ENCODE results near the gene LPP.

Gene LPP

DNA sequence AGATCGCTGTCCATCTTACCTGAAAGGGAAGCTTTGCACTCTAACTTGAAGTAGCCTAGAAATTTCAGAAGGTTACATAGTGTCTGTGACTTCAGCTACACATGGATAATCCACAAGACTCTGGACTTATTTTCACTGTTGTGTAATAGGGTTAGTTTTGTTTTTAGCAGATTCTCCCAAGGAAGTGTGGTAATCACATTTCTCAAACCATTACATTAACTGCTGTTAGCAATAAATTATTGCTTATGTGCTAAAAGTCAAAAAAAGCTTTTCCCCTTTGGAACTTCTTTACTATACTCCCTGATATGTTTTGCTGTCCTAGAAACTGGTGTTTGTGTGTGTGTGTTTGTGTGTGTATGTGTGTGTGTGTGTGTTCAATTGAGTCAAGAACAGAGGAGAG lies 666.0 kb downstream of the LPP start:
- H3F3A ChIP-seq (ENCODE audit: insufficient read depth, low read length) = no peaks in the 10 kb centered on the region

DNA sequence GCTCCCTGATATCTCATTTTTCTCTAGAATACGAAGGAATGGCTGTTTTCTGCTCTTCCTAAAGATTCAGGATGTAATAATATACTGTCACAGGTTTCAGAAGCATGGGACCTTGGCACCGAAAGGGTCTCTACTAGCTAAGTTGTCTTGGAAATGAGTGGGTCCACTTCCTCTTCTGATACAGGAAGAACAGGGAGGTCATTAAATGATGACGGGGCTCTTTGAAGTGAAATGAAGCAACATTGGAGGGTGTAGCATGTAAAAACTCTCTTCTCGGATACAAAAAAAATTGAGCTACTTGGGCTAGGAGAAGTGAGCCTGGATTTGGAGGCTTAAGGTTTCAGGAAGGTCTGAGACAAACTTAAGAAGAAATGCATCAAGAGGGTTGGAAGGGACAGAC lies 668.0 kb downstream of the LPP start:
- Histone ChIP-seq H3F3A (ENCODE audit: insufficient read depth, low read length) (no peaks in the 10 kb centered on the region), H3K27me3 (ENCODE audit: insufficient read depth, low read length) (no peaks in the 10 kb centered on the region), H3K9ac (ENCODE audit: low read length) (no peak overlapping the region), H3K27ac (ENCODE audit: low read depth, low read length, poor library complexity, severe bottlenecking) (no peak overlapping the region), H2AFZ (ENCODE audit: low read length) (no peak overlapping the region), H4K20me1 (ENCODE audit: insufficient read depth, low read length) (no peaks in the 10 kb centered on the region), H3K4me2 (ENCODE audit: low read length) (no peak overlapping the region), H3K36me3 (ENCODE audit: insufficient read depth, low read length) (no peaks in the 10 kb centered on the region), H3K4me3 (ENCODE audit: low read depth, low read length, poor library complexity, severe bottlenecking) (no peak overlapping the region), H3K79me2 (ENCODE audit: insufficient read depth, low read length) (no peaks in the 10 kb centered on the region), H3K9me3 (ENCODE audit: low read length) (no peaks in the 10 kb centered on the region), H3K4me1 (ENCODE audit: insufficient read depth, low read length, severe bottlenecking) (peaks cover 7% of the 10 kb centered on the region), H3K9me2 (ENCODE audit: low read depth, low read length) (no peaks in the 10 kb centered on the region)
- TF ChIP-seq, protein P1, sequence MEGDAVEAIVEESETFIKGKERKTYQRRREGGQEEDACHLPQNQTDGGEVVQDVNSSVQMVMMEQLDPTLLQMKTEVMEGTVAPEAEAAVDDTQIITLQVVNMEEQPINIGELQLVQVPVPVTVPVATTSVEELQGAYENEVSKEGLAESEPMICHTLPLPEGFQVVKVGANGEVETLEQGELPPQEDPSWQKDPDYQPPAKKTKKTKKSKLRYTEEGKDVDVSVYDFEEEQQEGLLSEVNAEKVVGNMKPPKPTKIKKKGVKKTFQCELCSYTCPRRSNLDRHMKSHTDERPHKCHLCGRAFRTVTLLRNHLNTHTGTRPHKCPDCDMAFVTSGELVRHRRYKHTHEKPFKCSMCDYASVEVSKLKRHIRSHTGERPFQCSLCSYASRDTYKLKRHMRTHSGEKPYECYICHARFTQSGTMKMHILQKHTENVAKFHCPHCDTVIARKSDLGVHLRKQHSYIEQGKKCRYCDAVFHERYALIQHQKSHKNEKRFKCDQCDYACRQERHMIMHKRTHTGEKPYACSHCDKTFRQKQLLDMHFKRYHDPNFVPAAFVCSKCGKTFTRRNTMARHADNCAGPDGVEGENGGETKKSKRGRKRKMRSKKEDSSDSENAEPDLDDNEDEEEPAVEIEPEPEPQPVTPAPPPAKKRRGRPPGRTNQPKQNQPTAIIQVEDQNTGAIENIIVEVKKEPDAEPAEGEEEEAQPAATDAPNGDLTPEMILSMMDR (IDR thresholded peaks at IDR 0.05; ENCODE audit: low read length) = no peak
- TF ChIP-seq EZH2 (IDR thresholded peaks at IDR 0.05; ENCODE audit: borderline replicate concordance, low read length) = no peak

More for the DNA sequence above, 666.0 kb downstream of the LPP start:
- Histone ChIP-seq H3K36me3 (ENCODE audit: insufficient read depth, low read length) (no peaks in the 10 kb centered on the region), H3K4me1 (ENCODE audit: insufficient read depth, low read length, severe bottlenecking) (peaks cover 7% of the 10 kb centered on the region), H3K27ac (ENCODE audit: low read depth, low read length, poor library complexity, severe bottlenecking) (no peak overlapping the region), H3K79me2 (ENCODE audit: insufficient read depth, low read length) (no peaks in the 10 kb centered on the region), H2AFZ (ENCODE audit: low read length) (no peak overlapping the region), H3K9me3 (ENCODE audit: low read length) (no peaks in the 10 kb centered on the region), H3K4me3 (ENCODE audit: low read depth, low read length, poor library complexity, severe bottlenecking) (no peak overlapping the region), H3K9ac (ENCODE audit: low read length) (no peak overlapping the region), H3K27me3 (ENCODE audit: insufficient read depth, low read length) (no peaks in the 10 kb centered on the region), H3K4me2 (ENCODE audit: low read length) (no peak overlapping the region), H3K9me2 (ENCODE audit: low read depth, low read length) (no peaks in the 10 kb centered on the region), H4K20me1 (ENCODE audit: insufficient read depth, low read length) (no peaks in the 10 kb centered on the region)
- TF ChIP-seq, protein P1 (IDR thresholded peaks at IDR 0.05; ENCODE audit: low read length) = no peak
- TF ChIP-seq EZH2 (IDR thresholded peaks at IDR 0.05; ENCODE audit: borderline replicate concordance, low read length) = no peak

DNA sequence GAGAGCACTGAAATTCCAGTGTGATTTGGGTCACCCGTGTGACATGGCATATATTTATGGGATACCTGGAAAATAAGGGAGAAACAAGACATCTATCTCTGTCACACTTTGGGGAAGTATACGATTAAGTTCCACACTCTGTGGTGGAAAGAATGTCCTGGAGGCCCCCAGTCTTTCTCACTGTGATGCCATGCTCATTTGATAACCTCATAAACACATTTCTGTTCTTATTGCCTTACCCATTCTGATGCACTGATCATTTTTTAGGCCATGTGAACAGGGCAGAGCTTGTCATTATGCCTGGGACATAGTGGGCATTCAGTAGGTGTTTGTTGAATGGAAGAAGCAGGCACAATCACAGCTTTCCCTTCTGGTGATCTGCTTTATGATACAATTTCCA lies 668.5 kb downstream of the LPP start:
- Histone ChIP-seq H3K36me3 (ENCODE audit: insufficient read depth, low read length) (no peaks in the 10 kb centered on the region), H3K9me2 (ENCODE audit: low read depth, low read length) (no peaks in the 10 kb centered on the region), H3K79me2 (ENCODE audit: insufficient read depth, low read length) (no peaks in the 10 kb centered on the region), H3K4me1 (ENCODE audit: insufficient read depth, low read length, severe bottlenecking) (peaks cover 7% of the 10 kb centered on the region), H4K20me1 (ENCODE audit: insufficient read depth, low read length) (no peaks in the 10 kb centered on the region), H3K9ac (ENCODE audit: low read length) (no peak overlapping the region), H3K4me3 (ENCODE audit: low read depth, low read length, poor library complexity, severe bottlenecking) (no peak overlapping the region), H3K27me3 (ENCODE audit: insufficient read depth, low read length) (no peaks in the 10 kb centered on the region), H2AFZ (ENCODE audit: low read length) (no peak overlapping the region), H3K4me2 (ENCODE audit: low read length) (no peak overlapping the region), H3K9me3 (ENCODE audit: low read length) (no peaks in the 10 kb centered on the region), H3K27ac (ENCODE audit: low read depth, low read length, poor library complexity, severe bottlenecking) (no peak overlapping the region), H3F3A (ENCODE audit: insufficient read depth, low read length) (no peaks in the 10 kb centered on the region)
- TF ChIP-seq, protein P1 (IDR thresholded peaks at IDR 0.05; ENCODE audit: low read length) = no peak
- TF ChIP-seq EZH2 (IDR thresholded peaks at IDR 0.05; ENCODE audit: borderline replicate concordance, low read length) = no peak
